ENCODE results near the gene ZBTB11. TPM values are rescaled to one million over a fixed set of nuclear protein-coding genes. Genes with fewer than 3 reads are reported as not detected.

The ZBTB11 gene
- total and polyA plus RNA-seq, 2 of the 13 experiments (the other 11 are each of a cell fraction or from before 2014, with no cell fraction given) = 5.9 to 18.1 TPM

GRCh38 chr3:101603184-101603583, 73.7 kb downstream of the ZBTB11 start:
- Histone ChIP-seq H3K27me3 (ENCODE audit: control insufficient read depth in 1 of 2, insufficient read depth in 2 of 2, low read length in 2 of 2) (no peaks in the 10 kb centered on the region), H3K27ac (ENCODE audit: extremely low read length, insufficient read depth, low read length) (no peak overlapping the region), H3K9me3 (ENCODE audit: low read length) (no peaks in the 10 kb centered on the region), H3K9ac (ENCODE audit: insufficient read depth, low read depth, low read length) (no peak overlapping the region), H3K36me3 (replicated peaks in 1 of 2; ENCODE audit: control insufficient read depth in 1 of 2, insufficient read depth in 2 of 2, low read length in 2 of 2) (no peaks in the 10 kb centered on the region), H3K4me1 (ENCODE audit: insufficient read depth, low read length) (no peaks in the 10 kb centered on the region), H3K79me2 (ENCODE audit: insufficient read depth, low read length) (no peaks in the 10 kb centered on the region), H3K4me2 (ENCODE audit: low read depth, low read length) (no peak overlapping the region), H2AFZ (ENCODE audit: low read length) (no peak overlapping the region), H3K4me3 (replicated peaks in 1 of 3; ENCODE audit: insufficient read depth in 1 of 3, low read depth in 2 of 3, low read length in 3 of 3) (no peak overlapping the region), H4K20me1 (ENCODE audit: insufficient read depth, low read length) (no peaks in the 10 kb centered on the region)
- POLR2A ChIA-PET = no interaction called here
- TF ChIP-seq ZNF687 (CRISPR knock-in tag; IDR thresholded peaks at IDR 0.05) (no peak), RFX3 (CRISPR knock-in tag; IDR thresholded peaks at IDR 0.05) (no peak), NFIB (CRISPR knock-in tag; IDR thresholded peaks at IDR 0.05; ENCODE audit: borderline replicate concordance) (no peak), FOXA1 (IDR thresholded peaks at IDR 0.05) (no peak), FOXA1 (CRISPR knock-in tag; IDR thresholded peaks at IDR 0.05) (no peak), GATAD1 (CRISPR knock-in tag; IDR thresholded peaks at IDR 0.05) (no peak), KDM1A (CRISPR knock-in tag; IDR thresholded peaks at IDR 0.05) (no peak), SRSF4 (IDR thresholded peaks at IDR 0.05; ENCODE audit: low read depth, low read length, poor library complexity, severe bottlenecking) (no peak), DNMT3B (CRISPR knock-in tag; conservative IDR thresholded peaks at IDR 0.05) (no peak), ZNF383 (CRISPR knock-in tag; IDR thresholded peaks at IDR 0.05; ENCODE audit: borderline replicate concordance) (no peak), PHF21A (CRISPR knock-in tag; IDR thresholded peaks at IDR 0.05) (no peak), TCF12 (IDR thresholded peaks at IDR 0.05) (no peak), TCF12 (CRISPR knock-in tag; IDR thresholded peaks at IDR 0.05) (no peak)
- 95% methylated on average over 1 of the region's 1 CpG for WGBS (ENCODE audit: low lambda C conversion rate)
- in situ Hi-C loops (cut with HindIII; ENCODE audit: extremely low pct_ligation_motif_present, low pct_unique_long_range_greater_than_20kb) (no loop called here), intact Hi-C loops (cut with micrococcal nuclease; ENCODE audit: unreplicated experiment) (no loop called here)
- ATAC-seq (no peak), DNase-seq (ENCODE audit: low spot score) (no peak), FAIRE-seq (no peak)
- BruUV-seq (replicated peaks) = no TSS peak
- CTCF ChIA-PET (ENCODE audit: low intra/inter-chr PET ratio, low total read pairs) = no interaction called here

Data from HepG2 (cell line).